H1 (cell line): ENCODE results near the gene TMEM125. TPM values are rescaled to one million over a fixed set of nuclear protein-coding genes. Genes with fewer than 3 reads are reported as not detected.

Experiments used
- CTCF ChIA-PET: fragments of 300-600 bp; sonication (Branson Sonifier 250); formaldehyde crosslinking; loops from one replicate; lab custom pipeline; 2021; ENCODE audit not compliant: partially characterized antibody; lab: Charles Lee
- POLR2A ChIA-PET: fragments of 300-600 bp; sonication (Branson Sonifier 250); formaldehyde crosslinking; loops from one replicate; lab custom pipeline; 2021; ENCODE audit warnings: inconsistent platforms; ENCODE audit not compliant: partially characterized antibody; lab: Charles Lee
- DNase-seq, 2 experiments: peaks; one replicate each; pipeline versions ENCODE4 v3.0.0 to v3.0.0-alpha.2; 2010 to 2022; ENCODE audit warnings: low spot score in 2 of 2, low read depth in 1 of 2, mixed read lengths in 1 of 2
- FAIRE-seq: peaks from 2 replicates; lab custom pipeline; 2011; peaks lifted over from hg19 to GRCh38; lab: Jason Lieb, UNC
- H2AFZ ChIP-seq: 2 replicates; pipeline ENCODE4 v1.8.1; 2012; ENCODE audit warnings: low read length, inconsistent platforms
- H2AK5ac ChIP-seq: 2 replicates; pipeline ENCODE4 v1.6.1; 2013; ENCODE audit warnings: low read depth, low read length
- H2BK120ac ChIP-seq: replicated peaks from 2 replicates; pipeline ENCODE3; 2013; ENCODE audit warnings: low read depth, low read length, inconsistent platforms
- H2BK12ac ChIP-seq: 2 replicates; pipeline ENCODE4 v1.6.1; 2013; ENCODE audit warnings: low read depth, low read length
- H2BK15ac ChIP-seq: 2 replicates; pipeline ENCODE4 v1.6.1; 2013; ENCODE audit warnings: low read length
- H2BK20ac ChIP-seq: 2 replicates; pipeline ENCODE4 v1.6.1; 2013; ENCODE audit warnings: low read length
- H2BK5ac ChIP-seq: 2 replicates; pipeline ENCODE4 v1.6.1; 2013; ENCODE audit warnings: low read depth, low read length
- H3K14ac ChIP-seq: 2 replicates; pipeline ENCODE4 v1.6.1; 2013; ENCODE audit warnings: inconsistent platforms; ENCODE audit not compliant: insufficient read length
- H3K18ac ChIP-seq: 2 replicates; pipeline ENCODE4 v1.6.1; 2013; ENCODE audit warnings: low read length; ENCODE audit errors: extremely low read depth
- H3K23ac ChIP-seq: 2 replicates; pipeline ENCODE4 v1.6.1; 2013; ENCODE audit warnings: inconsistent platforms; ENCODE audit not compliant: insufficient read length
- H3K23me2 ChIP-seq: 2 replicates; pipeline ENCODE4 v1.6.1; 2013; ENCODE audit warnings: low read depth, low read length
- H3K27ac ChIP-seq: 2 replicates; pipeline ENCODE4 v1.6.1; 2011; ENCODE audit warnings: low read depth, low read length, inconsistent platforms
- H3K27me3 ChIP-seq, 4 experiments: replicated peaks in 1 of 4; 1 replicate in 1 of 4; 2 replicates in 3 of 4; pipeline versions ENCODE4 v1.6.1 to v1.8.1; 2011 to 2013; ENCODE audit warnings: low read length in 3 of 4, mild to moderate bottlenecking in 3 of 4, inconsistent platforms in 2 of 4, mixed read lengths in 2 of 4, moderate library complexity in 1 of 4; ENCODE audit not compliant: control insufficient read depth in 3 of 4, insufficient read depth in 3 of 4; ENCODE audit errors: extremely low read depth in 1 of 4
- H3K36me3 ChIP-seq, 4 experiments: 2 replicates each; pipeline versions ENCODE4 v1.6.1 to v1.8.1; 2011 to 2013; ENCODE audit warnings: mild to moderate bottlenecking in 4 of 4, low read length in 3 of 4, moderate library complexity in 2 of 4, control low read depth in 1 of 4, inconsistent platforms in 1 of 4; ENCODE audit not compliant: insufficient read depth in 4 of 4, control insufficient read depth in 2 of 4
- H3K4ac ChIP-seq: replicated peaks from 2 replicates; pipeline ENCODE3; 2013; ENCODE audit warnings: low read length, low read depth, mixed read lengths, inconsistent platforms; ENCODE audit not compliant: insufficient read length
- H3K4me1 ChIP-seq, 4 experiments: replicated peaks in 1 of 4; 1 replicate in 1 of 4; 2 replicates in 3 of 4; pipeline versions ENCODE4 v1.6.1 to v1.8.1; 2011 to 2013; ENCODE audit warnings: low read length in 3 of 4, inconsistent platforms in 2 of 4, mixed read lengths in 1 of 4; ENCODE audit not compliant: insufficient read depth in 4 of 4, control insufficient read depth in 3 of 4
- H3K4me2 ChIP-seq, 2 experiments: 2 replicates each; pipeline versions ENCODE4 v1.6.1 to v1.8.1; 2011 to 2013; ENCODE audit warnings: low read depth in 2 of 2, low read length in 2 of 2, control low read depth in 1 of 2, inconsistent platforms in 1 of 2, mild to moderate bottlenecking in 1 of 2; ENCODE audit not compliant: insufficient read depth in 1 of 2
- H3K4me3 ChIP-seq, 4 experiments: fragments of 200-600, 300-600 bp in 1 of 4; sonication (generic), shearing (Covaris generic), sonication (Bioruptor Twin) in 1 of 4; 2 replicates each; pipeline versions ENCODE4 v1.5.1 to v1.8.1; 2011 to 2016; ENCODE audit warnings: low read length in 4 of 4, low read depth in 3 of 4, control low read depth in 2 of 4, inconsistent platforms in 2 of 4, mild to moderate bottlenecking in 2 of 4, mixed read lengths in 1 of 4, moderate library complexity in 1 of 4; ENCODE audit not compliant: insufficient read depth in 2 of 4; ENCODE audit errors: extremely low read depth in 1 of 4
- H3K56ac ChIP-seq: replicated peaks from 2 replicates; pipeline ENCODE3; 2013; ENCODE audit warnings: low read depth, mild to moderate bottlenecking, mixed read lengths, low read length, inconsistent platforms; ENCODE audit not compliant: insufficient read length
- H3K79me1 ChIP-seq: 2 replicates; pipeline ENCODE4 v1.6.1; 2013; ENCODE audit warnings: low read depth, low read length, control low read depth
- H3K79me2 ChIP-seq, 2 experiments: 2 replicates each; pipeline versions ENCODE4 v1.6.1 to v1.8.1; 2012 to 2013; ENCODE audit warnings: low read length in 2 of 2, mild to moderate bottlenecking in 2 of 2, inconsistent platforms in 1 of 2; ENCODE audit not compliant: insufficient read depth in 2 of 2, control insufficient read depth in 1 of 2
- H3K9ac ChIP-seq, 4 experiments: replicated peaks in 1 of 4; 1 replicate in 1 of 4; 2 replicates in 3 of 4; pipeline versions ENCODE4 v1.6.1 to v1.8.1; 2011 to 2013; ENCODE audit warnings: low read depth in 3 of 4, low read length in 3 of 4, control low read depth in 2 of 4, mild to moderate bottlenecking in 2 of 4, moderate library complexity in 2 of 4, inconsistent platforms in 1 of 4; ENCODE audit errors: extremely low read depth in 1 of 4
- H3K9me3 ChIP-seq, 2 experiments: 2 replicates each; pipeline versions ENCODE4 v1.6.1 to v1.8.1; 2012 to 2013; ENCODE audit warnings: mild to moderate bottlenecking in 2 of 2, moderate library complexity in 2 of 2, control low read depth in 1 of 2, inconsistent platforms in 1 of 2, low read depth in 1 of 2, low read length in 1 of 2, mixed read lengths in 1 of 2; ENCODE audit not compliant: insufficient read depth in 2 of 2
- H4K20me1 ChIP-seq, 2 experiments: replicated peaks in 1 of 2; 2 replicates each; pipeline versions ENCODE3 to v1.8.1; 2011 to 2013; ENCODE audit warnings: inconsistent platforms in 2 of 2, low read length in 2 of 2, mild to moderate bottlenecking in 1 of 2; ENCODE audit not compliant: insufficient read depth in 2 of 2, control insufficient read depth in 1 of 2
- H4K5ac ChIP-seq: 2 replicates; pipeline ENCODE4 v1.6.1; 2013; ENCODE audit warnings: low read length, low read depth, mixed read lengths, inconsistent platforms; ENCODE audit not compliant: insufficient read length
- H4K8ac ChIP-seq: 2 replicates; pipeline ENCODE4 v1.8.0; 2013; ENCODE audit warnings: mild to moderate bottlenecking, moderate library complexity, low read length, inconsistent platforms; ENCODE audit not compliant: insufficient read depth; ENCODE audit errors: extremely low read depth
- H4K91ac ChIP-seq: replicated peaks from 2 replicates; pipeline ENCODE3; 2013; ENCODE audit warnings: low read length, mixed read lengths, inconsistent platforms; ENCODE audit not compliant: insufficient read length
- SUZ12 ChIP-seq: fragments of 200-600 bp; sonication (generic); IDR thresholded peaks from 2 replicates; pipeline ENCODE4 v1.6.1; 2012; ENCODE audit warnings: mild to moderate bottlenecking, inconsistent platforms, low read length, moderate library complexity, mixed read lengths
- WGBS, 2 experiments: shearing (Covaris generic) in 1 of 2; methylation state at CpG; one replicate each; pipeline versions ENCODE4 v1.1.6 to v1.1.7; 2013 to 2015; ENCODE audit warnings: low lambda C conversion rate in 2 of 2, mixed read lengths in 2 of 2, inconsistent platforms in 1 of 2, low coverage in 1 of 2, missing lambda C conversion rate in 1 of 2; ENCODE audit not compliant: insufficient replicate concordance in 2 of 2, insufficient coverage in 1 of 2, insufficient read length in 1 of 2; ENCODE audit errors: extremely low coverage in 1 of 2, missing lambda C conversion rate in 1 of 2; 5-methylcytosine and 5-hydroxymethylcytosine counted together
- polyA plus RNA-seq, 7 experiments: library from polyadenylated mRNA; depleted of rRNA in 3 of 7; stranded (reverse) in 5 of 7; unstranded in 2 of 7; fragments of >200 nt in 5 of 7; fragments of 200-250 nt in 2 of 7; gene quantifications; 1 replicate in 5 of 7; 2 replicates in 1 of 7; 4 replicates in 1 of 7; pipeline versions ENCODE4 v1.2.1 to v1.2.3, GENCODE V29; 2011 to 2013; ENCODE audit warnings: missing spikeins in 2 of 7, mixed read lengths in 2 of 7
- total RNA-seq: library from RNA; stranded (reverse); fragmentation: NEBNext Ultra II Directional; extraction: Animal tissue kit (Norgen Biotek cat#: 25700); gene quantifications from 2 replicates; pipeline ENCODE4 v1.2.1, GENCODE V29; 2021

TMEM125 gene
- total and polyA plus RNA-seq, 2 of the 8 experiments (the other 6 are each of a cell fraction or from before 2014, with no cell fraction given), result 26.5 to 46.7 TPM

DNA sequence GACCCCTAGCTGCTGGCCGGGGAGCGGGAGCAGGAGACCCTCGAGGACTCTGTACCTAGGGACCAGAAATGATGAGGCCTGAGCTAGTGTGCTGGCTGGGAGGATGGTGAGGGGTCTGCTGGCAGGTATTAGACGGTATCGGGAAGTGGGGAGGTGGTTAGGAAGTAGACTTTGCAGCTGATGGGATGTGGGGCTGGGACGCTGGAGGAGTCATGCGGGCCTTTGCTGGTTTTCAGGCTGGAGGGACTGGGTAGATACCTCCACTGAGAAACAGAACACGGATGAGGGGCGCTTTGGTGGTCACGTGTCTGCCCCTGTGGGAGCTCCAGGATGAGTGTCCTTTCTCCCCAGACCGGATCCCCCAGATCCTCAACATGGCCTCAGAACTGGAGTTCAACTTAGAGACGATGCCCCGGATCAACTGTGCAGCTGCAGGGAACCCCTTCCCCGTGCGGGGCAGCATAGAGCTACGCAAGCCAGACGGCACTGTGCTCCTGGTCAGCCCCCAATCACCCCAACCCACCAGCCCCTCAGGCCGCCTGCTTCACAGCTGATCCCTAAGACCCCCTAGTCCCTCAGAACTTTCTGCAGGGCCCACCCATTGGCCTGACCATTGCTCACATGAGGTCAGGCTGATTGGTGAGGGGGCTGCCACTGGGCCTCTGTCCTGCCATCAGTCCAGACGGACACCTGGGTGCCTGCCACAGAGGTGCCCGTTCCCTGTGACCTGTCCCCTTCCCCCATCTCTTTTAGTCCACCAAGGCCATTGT is 39.0 kb downstream of the TMEM125 start:
- Histone ChIP-seq H2BK120ac (no peak overlapping the region), H3K18ac (no peak overlapping the region), H3K4ac (no peak overlapping the region), H4K5ac (no peak overlapping the region), H3K36me3 (no peaks in the 10 kb centered on the region), H3K9ac (no peak overlapping the region), H4K8ac (no peak overlapping the region), H3K79me1 (no peaks in the 10 kb centered on the region), H3K4me2 (no peak overlapping the region), H3K23me2 (no peaks in the 10 kb centered on the region), H3K56ac (no peak overlapping the region), H2BK15ac (no peak overlapping the region), H3K23ac (no peak overlapping the region), H3K79me2 (no peaks in the 10 kb centered on the region), H4K91ac (no peak overlapping the region), H4K20me1 (no peaks in the 10 kb centered on the region), H2BK20ac (no peak overlapping the region), H3K4me1 (no peaks in the 10 kb centered on the region; a peak in 1 of 7 replicates), H3K14ac (no peak overlapping the region), H2AFZ (no peak overlapping the region), H3K27me3 (no peaks in the 10 kb centered on the region; a peak in 1 of 7 replicates), H3K9me3 (no peaks in the 10 kb centered on the region), H2AK5ac (no peak overlapping the region), H2BK12ac (no peak overlapping the region), H3K4me3 (no peak overlapping the region), H2BK5ac (no peak overlapping the region), H3K27ac (no peak overlapping the region)
- 88% methylated on average over 19 of the region's 20 CpGs; no CpG with 5 or more reads in 1 of the 2 experiments for WGBS, 2 experiments
- DNase-seq (no peak), FAIRE-seq (no peak)
- CTCF ChIA-PET, result interaction anchor here (0.8 to 2.5 kb wide), 3 partner anchors 12 to 82 kb away, joined by 3 to 8 read pairs (median 3); no protein-coding TSS in a partner anchor
- POLR2A ChIA-PET, result interaction anchor here (0.6 to 1.3 kb wide), 4 partner anchors 15 to 90 kb away, joined by 3 to 7 read pairs (median 4); no protein-coding TSS in a partner anchor
- TF ChIP-seq SUZ12, result no peak
